Nucleus accumbens (tissue), 56 donors: ENCODE results near the gene STPG1.

ENCODE experiments used
- DNase-seq, 56 donors: peaks; one replicate each; lab custom pipeline; 2025; lab: John Stamatoyannopoulos, UW

The STPG1 gene

DNA sequence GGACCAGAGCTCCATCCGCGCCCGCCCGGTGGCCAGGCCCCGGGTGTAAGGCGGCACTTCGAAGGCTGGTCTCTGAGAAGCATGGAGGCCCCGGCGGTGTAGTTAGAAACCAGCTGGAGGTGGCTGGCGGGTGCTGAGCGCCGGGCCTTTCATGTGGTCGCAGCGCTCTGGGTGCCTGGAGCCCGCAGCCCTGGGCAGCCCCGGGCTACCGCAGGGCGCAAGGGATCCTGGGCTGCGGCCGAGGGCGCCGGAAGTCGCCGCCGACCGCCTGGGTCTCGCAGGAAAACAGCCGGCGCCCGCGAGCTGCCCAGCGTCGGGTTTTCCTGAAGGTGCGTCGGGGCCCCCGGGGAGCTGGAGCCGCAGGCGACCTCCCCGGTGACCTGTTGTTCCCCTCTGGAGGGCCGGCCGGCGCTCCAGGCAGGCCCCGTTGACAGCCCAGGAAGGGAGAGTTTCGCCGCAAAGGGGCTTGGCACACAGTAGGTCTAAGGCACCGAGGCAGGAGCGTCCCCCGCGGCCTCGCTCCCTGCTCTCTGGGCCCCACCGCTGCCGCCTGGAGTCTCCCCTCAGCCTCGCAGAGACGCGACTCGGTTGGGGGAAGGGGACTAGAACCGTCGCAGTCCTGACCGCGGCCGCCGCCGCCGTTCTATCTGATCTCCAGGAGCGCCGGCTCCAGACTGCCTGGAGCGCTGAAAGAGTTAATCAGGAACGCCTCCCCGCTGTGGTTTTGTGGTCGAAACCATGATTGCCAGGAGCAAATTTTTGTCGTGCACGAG lies 91.7 kb downstream of the STPG1 start:
- DNase-seq, result peak in 5 of 56 donors; percentile 3 to 26 (median 15)

DNA sequence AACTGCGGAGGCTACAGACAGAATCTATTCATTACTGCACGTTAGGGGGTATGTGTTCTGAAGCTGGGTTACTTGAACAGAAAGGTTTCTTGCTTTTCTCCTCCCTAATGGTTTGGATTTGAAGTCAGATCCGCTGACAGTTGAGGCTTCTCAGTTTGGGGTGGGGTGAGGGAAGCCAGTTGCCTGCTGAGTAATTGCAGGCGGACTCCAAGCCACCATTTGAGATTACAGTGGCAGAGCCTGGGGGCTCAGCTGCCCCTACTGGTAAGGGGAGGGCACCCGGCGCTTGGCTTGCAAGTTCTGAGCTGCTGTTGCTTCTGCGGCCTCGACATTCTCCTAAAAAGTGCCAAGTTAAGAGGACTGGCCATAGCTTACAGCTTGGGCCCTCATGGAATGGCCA lies 92.5 kb downstream of the STPG1 start:
- DNase-seq, result no peak

- DNase-seq, result no peak
Observed at GRCh38 chr1:24319962-24320361, 93.6 kb downstream of the STPG1 start.

- no peak for DNase-seq
Observed at GRCh38 chr1:24319312-24319863, 94.2 kb downstream of the STPG1 start, which contains the start of gene GRHL3. Gene GRHL3 (plus strand): TSS chr1:24319357. CDS start chr1:24319552, 195 bp downstream.

GRCh38 chr1:24318615-24319311 lies 94.8 kb downstream of the STPG1 start:
- peak in 2 of 56 donors; percentile 10 to 15 for DNase-seq

DNA sequence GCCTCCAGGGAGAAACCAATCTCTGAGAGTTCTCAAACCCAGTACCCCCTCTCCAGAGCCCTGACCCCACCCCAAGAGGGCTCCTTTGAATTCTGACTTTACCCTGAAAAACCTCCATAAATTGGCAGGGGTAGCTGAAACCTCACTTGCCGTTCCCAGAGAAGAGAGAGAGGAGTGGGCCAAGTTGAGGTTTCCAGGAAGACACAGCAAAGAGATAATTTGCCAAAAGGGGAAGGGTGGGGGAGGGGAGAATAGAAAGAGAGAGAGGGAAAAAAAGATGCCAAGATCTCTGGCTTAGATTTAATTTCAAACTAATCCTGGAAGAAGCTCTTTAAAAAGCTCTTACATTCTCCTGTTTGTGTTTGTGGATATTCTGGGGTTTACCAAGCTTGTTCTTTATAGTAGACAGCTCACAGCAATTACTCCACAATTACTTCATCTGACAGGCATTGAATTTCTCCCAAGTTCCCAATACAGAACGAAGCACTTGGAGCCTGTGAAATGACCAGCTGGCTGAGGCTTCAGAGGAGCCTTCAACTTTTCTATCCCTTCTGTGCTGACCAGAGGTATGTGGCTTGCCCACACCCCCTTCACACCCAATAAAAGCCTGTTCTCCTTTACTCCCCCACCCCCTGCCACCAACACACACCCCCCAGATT lies 95.5 kb downstream of the STPG1 start:
- DNase-seq, result peak in 3 of 56 donors; percentile 7 to 15 (median 8)

- no peak for DNase-seq
Observed at GRCh38 chr1:24317081-24317480, 96.5 kb downstream of the STPG1 start.

DNA sequence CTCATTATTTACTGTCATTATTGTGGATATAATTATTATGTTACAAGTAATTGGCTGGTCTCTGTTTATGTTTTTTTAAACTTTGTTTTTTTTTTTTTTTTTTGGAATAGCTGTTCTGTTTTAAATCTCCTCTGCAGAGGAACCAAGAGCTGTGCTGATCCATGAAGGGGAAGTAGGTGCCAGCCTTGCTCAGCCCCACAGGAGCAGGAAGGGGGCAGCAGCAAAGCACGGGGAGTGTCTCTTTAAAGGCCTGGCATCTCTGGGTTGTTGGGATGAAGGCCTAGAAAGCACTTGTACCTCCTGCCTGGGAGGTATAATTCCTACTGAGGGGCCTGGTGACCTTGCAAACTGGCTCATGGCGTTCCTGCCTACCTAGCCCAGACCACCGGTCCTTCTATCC lies 96.9 kb downstream of the STPG1 start:
- peak in 8 of 56 donors; percentile 0 to 34 (median 12) for DNase-seq

GRCh38 chr1:24315391-24315790 lies 98.2 kb downstream of the STPG1 start:
- no peak for DNase-seq

DNA sequence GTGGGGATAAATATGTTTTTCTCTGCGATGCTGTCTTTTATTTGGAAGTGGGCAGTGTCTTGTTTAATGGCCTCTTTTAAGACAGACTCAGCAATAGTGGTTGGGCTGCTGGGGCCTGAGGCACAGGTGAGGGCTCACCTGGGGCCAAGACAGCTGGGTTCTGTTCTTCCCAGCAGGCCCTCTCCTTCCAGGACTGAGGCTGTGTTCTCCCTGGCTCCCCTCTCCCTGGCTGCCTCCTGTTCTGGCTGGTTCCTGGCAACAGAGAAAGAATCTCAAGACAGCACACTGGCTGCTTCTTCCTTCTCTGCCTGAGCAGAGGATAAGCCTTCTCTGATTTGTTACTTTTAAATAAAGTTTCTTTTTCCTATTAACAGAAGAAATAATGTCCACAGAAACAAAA lies 101.8 kb downstream of the STPG1 start:
- DNase-seq, result no peak

GRCh38 chr1:24311234-24311633 lies 102.3 kb downstream of the STPG1 start:
- DNase-seq, result no peak

DNA sequence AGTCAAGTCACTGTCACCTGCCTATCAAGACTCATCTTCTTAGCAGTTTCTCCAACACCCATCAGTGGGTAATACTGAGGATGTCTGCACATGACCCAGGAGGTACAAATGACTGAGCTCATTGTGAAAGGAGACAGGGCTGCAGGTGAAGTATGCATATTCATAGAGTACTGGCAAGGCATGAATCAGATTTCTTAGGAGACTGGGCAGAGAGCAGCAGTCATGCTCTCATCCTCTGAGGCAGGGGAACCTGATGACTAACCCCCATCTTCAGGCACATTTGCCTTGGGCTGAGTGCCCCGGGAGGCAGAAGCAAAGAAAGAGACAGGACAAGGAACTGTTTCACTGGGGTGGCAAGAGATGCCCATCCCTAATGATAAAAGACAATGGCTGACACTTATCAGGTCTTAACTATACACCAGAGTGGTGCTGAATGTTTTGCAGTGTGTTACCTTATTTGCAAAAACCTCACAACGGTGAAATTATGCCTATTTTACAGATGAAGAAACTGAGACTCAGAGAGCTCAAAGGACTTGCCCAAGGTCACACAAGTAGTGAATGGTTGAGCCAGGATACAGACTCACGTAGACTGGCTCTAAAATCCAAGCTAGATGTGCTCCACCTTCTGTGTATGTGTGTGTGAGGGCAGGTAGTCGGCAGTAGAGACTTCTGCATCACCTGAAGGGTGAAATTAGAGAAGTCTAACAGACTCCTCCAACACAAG lies 103.7 kb downstream of the STPG1 start:
- no peak for DNase-seq

DNA sequence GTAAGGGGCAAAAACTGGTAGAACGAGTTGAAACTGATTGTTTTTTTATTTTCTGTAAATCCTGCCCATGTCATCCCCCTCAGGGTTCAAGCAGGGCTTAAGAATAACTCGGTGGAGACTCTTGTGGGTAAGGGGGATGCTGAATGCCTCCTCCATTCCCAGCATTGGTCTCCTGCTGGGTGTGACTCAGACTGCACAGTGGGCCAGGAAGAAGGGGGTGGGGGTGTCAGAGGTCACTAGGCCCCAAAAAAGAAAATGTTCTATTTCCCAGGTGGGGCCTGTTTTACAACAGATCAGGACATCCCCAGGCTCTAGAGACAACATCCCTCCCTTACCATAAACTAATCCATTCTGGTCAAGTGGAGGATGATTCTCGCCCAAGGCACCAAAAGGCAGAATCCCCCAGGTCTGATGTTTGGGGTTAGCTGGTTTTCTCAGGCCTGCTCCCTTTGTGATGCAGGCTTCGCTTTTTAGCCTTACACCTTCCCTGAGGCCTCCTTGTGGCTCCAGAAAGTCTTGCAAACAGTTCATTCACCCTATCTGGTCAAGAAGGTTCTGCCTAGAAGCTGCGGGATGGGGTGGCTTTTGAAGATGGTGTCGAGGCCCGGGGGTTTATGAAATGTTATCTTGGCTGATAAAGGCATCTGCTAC lies 105.1 kb downstream of the STPG1 start:
- DNase-seq, result no peak
